HG03135 (cell line): Measurements from ENCODE around the gene MSLN.
A peak's percentile ranks its signal among the peaks of the same experiment; 100 is the strongest.
"Not testable (repeated sequence)": the region's sequence is repeated elsewhere in the genome, so short reads cannot be mapped to it uniquely, and the experiment has no call there.

Experiments used
- ATAC-seq: cut with Tn5 transposase; IDR thresholded peaks from one replicate; pipeline ENCODE4 v1.9.1; 2021; ENCODE audit warnings: mild to moderate bottlenecking, moderate library complexity; ENCODE audit not compliant: unreplicated experiment

Gene MSLN

GRCh38 chr16:760545-761343 is at the start of gene MSLN:
MSLN (plus strand) TSS chr16:760734; CDS start chr16:762681, 1,947 bp downstream.
- ATAC-seq: no peak

GRCh38 chr16:711084-711483 is 49.5 kb upstream of the MSLN start:
- ATAC-seq: no peak

- no peak for ATAC-seq
These were observed 48.8 kb upstream of the MSLN start for GRCh38 chr16:711548-712320.

- not testable (repeated sequence) for ATAC-seq
These were observed 47.7 kb upstream of the MSLN start for GRCh38 chr16:712740-713250.

- ATAC-seq: no peak
These were observed 46.5 kb upstream of the MSLN start for GRCh38 chr16:714079-714478.

GRCh38 chr16:714558-715476 is 45.7 kb upstream of the MSLN start, which contains the start of gene METRN:
METRN (plus strand) TSS chr16:715118; CDS start chr16:715290, 172 bp downstream.
- ATAC-seq: peak; percentile 56

GRCh38 chr16:715477-716199 is 44.9 kb upstream of the MSLN start:
- ATAC-seq: peak; percentile 10

GRCh38 chr16:716200-716568 is 44.4 kb upstream of the MSLN start:
- ATAC-seq: no peak

GRCh38 chr16:716768-717325 is 43.7 kb upstream of the MSLN start:
- no peak for ATAC-seq

- ATAC-seq: no peak
These were observed 42.9 kb upstream of the MSLN start for GRCh38 chr16:717450-718245.

- ATAC-seq: no peak
These were observed 42.1 kb upstream of the MSLN start for GRCh38 chr16:718389-718788.

GRCh38 chr16:718922-719321 is 41.6 kb upstream of the MSLN start:
- ATAC-seq: no peak

- no peak for ATAC-seq
These were observed 40.6 kb upstream of the MSLN start for GRCh38 chr16:719815-720446.

- peak; percentile 19 for ATAC-seq
These were observed 40.0 kb upstream of the MSLN start for GRCh38 chr16:720447-720989.

GRCh38 chr16:720990-721764 is 39.4 kb upstream of the MSLN start, which contains the start of gene ANTKMT:
ANTKMT (plus strand) TSS chr16:721146; CDS start chr16:721275, 129 bp downstream.
- ATAC-seq: peak; percentile 64

- no peak for ATAC-seq
These were observed 38.6 kb upstream of the MSLN start for GRCh38 chr16:721765-722540.
